SK-N-SH (cell line): ENCODE measurements around the gene ZNF341.

Experiments
- CTCF ChIP-seq: fragments of 200-600 bp; sonication (generic); IDR thresholded peaks from 2 replicates; pipeline ENCODE4 v1.6.1; 2017; ENCODE audit warnings: antibody characterized with exemption, mild to moderate bottlenecking, moderate library complexity
- ELF1 ChIP-seq: IDR thresholded peaks from 2 replicates; pipeline ENCODE4 v1.4.0; 2012
- EP300 ChIP-seq, 2 experiments: IDR thresholded peaks; 2 replicates each; pipeline versions ENCODE4 v1.4.0 to v1.6.1; 2012; ENCODE audit warnings: borderline replicate concordance in 1 of 2, low read depth in 1 of 2, low read length in 1 of 2
- EZH2phosphoT487 ChIP-seq: fragments of 200-600 bp; sonication (generic); IDR thresholded peaks from 2 replicates; pipeline ENCODE4 v1.6.1; 2017; ENCODE audit warnings: low read depth, mixed run types, mild to moderate bottlenecking, antibody characterized with exemption, moderate library complexity, borderline replicate concordance
- JUND ChIP-seq: IDR thresholded peaks from 2 replicates; pipeline ENCODE4 v1.4.0; 2012
- MAX ChIP-seq: IDR thresholded peaks from 2 replicates; pipeline ENCODE4 v1.4.0; 2012; ENCODE audit warnings: low read depth
- MEF2A ChIP-seq: IDR thresholded peaks from 2 replicates; pipeline ENCODE4 v1.4.0; 2012; ENCODE audit warnings: low read depth, borderline replicate concordance
- MXI1 ChIP-seq: IDR thresholded peaks from 2 replicates; pipeline ENCODE4 v1.6.1; 2012; ENCODE audit warnings: mild to moderate bottlenecking, low read depth, low read length, improper control_type of control experiment
- RAD21 ChIP-seq: IDR thresholded peaks from 2 replicates; pipeline ENCODE4 v1.6.1; 2012; ENCODE audit warnings: mild to moderate bottlenecking, low read length
- RFX5 ChIP-seq: IDR thresholded peaks from 2 replicates; pipeline ENCODE4 v1.6.1; 2012; ENCODE audit warnings: mild to moderate bottlenecking, improper control_type of control experiment, low read length
- SIN3A ChIP-seq: IDR thresholded peaks from 2 replicates; pipeline ENCODE4 v1.6.1; 2012; ENCODE audit warnings: low read depth, mild to moderate bottlenecking, low read length, moderate library complexity, borderline replicate concordance
- SMC3 ChIP-seq: IDR thresholded peaks from 2 replicates; pipeline ENCODE4 v1.6.1; 2012; ENCODE audit warnings: low read depth, low read length, improper control_type of control experiment
- USF2 ChIP-seq: fragments of 150-350 bp; IDR thresholded peaks from 2 replicates; pipeline ENCODE4 v1.6.1; 2017; ENCODE audit warnings: antibody characterized with exemption, low read length, low read depth, borderline replicate concordance
- ZBTB33 ChIP-seq: IDR thresholded peaks from 2 replicates; pipeline ENCODE4 v1.4.0; 2012; ENCODE audit warnings: low read depth, borderline replicate concordance

GRCh38 chr20:33765592-33765991 lies 33.8 kb downstream of the ZNF341 start:
- TF ChIP-seq JUND = no peak
- no peak for TF ChIP-seq CTCF
- TF ChIP-seq MXI1 = no peak
- TF ChIP-seq MEF2A = no peak
- no peak for TF ChIP-seq ZBTB33
- no peak for TF ChIP-seq USF2
- TF ChIP-seq EZH2phosphoT487 = no peak
- TF ChIP-seq MAX = no peak
- no peak for TF ChIP-seq RAD21
- no peak for TF ChIP-seq SIN3A
- no peak for TF ChIP-seq SMC3
- no peak for TF ChIP-seq EP300 (IDR thresholded peaks at IDR 0.05; ENCODE audit: borderline replicate concordance in 1 of 2, low read depth in 1 of 2, low read length in 1 of 2)
- TF ChIP-seq RFX5 = no peak
- TF ChIP-seq ELF1 = no peak
